Renal cortical epithelial cell (primary cell): Measurements from ENCODE around the gene CITED2. TPM values are rescaled to one million over a fixed set of nuclear protein-coding genes. Genes with fewer than 3 reads are reported as not detected.
"Not testable (repeated sequence)": the region's sequence is repeated elsewhere in the genome, so short reads cannot be mapped to it uniquely, and the experiment has no call there.

Source experiments
- DNase-seq: peaks from one replicate; pipeline ENCODE4 v3.0.0-alpha.2; 2011; ENCODE audit warnings: low read depth
- total RNA-seq: library from RNA; depleted of rRNA; stranded (reverse); fragments of >200 nt; gene quantifications from 2 replicates; pipeline ENCODE4 v1.2.3, GENCODE V29; 2014

CITED2 gene
- total RNA-seq, 1 donor from 2014 or later: 151 TPM

DNA sequence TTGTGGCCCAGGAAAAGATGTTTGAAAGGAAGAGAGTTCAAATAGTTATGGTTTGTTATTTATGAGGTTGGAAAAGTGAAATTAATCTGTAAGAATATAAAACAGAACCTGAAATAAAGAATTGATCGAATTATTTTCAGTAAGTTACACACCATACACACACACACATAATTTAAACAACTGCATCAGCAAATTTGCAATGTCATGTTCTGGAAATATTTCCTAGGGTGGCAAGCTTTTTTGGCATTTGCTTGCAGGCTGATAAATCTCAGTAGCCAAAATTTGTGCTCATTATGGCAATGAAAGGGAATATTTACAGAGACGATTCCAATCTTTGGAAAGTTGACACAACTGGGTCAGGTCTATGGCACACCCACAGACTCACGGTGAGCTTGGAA is 9.5 kb downstream of the CITED2 start:
- DNase-seq: no peak

DNA sequence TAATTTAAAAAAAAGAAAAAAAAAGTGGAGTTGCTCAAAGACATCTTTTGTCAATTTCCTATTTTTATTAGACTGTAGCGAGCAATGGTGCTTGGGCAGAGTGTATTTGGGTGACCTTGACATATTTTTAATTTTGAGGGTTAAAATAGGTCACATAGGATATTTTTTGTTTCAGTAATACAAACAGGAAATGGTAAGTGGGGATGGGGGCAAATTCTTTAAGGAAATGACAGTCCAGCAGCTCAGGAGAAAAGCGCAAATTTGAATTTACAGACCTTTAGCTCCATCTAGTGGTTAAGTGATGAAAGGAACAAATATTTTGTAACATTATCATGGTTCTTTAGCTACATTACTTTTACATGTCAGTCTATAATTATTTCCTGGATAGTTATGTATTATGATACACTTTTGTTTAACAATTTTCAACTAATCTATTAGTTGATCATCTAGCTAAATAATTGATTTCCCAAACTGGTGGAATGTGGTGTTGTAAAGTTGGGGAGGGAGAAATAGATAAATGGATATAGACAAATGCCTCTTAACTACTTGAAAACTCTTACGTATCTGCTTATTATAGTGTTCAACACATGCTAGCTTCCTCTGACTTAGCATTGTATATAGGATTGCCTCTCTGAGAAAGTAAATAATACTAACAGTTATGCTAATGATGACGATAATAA is 10.0 kb downstream of the CITED2 start:
- DNase-seq: peak; percentile 59

DNA sequence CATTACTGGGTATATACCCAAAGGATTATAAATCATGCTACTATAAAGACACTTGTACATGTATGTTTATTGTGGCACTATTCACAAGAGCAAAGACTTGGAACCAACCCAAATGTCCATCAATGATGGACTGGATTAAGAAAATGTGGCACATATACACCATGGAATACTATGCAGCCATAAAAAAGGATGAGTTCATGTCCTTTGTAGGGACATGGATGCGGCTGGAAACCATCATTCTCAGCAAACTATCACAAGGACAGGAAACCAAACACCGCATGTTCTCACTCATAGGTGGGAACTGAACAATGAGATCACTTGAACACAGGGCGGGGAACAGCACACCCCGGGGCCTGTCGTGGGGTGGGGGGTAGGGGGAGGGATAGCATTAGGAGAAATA is 10.7 kb downstream of the CITED2 start:
- not testable (repeated sequence) for DNase-seq

DNA sequence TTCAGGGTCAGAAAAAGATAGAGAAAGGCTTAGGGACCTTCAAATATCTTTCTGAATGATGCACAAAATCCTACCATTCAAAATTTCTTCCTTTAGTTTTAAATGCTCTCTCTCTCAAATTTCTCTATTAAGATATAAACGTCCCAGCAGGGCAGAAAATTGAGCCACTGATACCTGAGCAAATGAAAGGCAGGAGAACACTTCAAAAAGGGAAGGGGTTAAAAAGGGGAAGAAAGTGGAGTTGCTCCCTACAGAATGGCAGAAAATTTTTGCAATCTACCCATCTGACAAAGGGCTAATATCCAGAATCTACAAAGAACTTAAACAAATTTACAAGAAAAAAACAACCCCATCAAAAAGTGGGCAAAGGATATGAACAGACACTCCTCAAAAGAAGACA is 11.3 kb downstream of the CITED2 start:
- not testable (repeated sequence) for DNase-seq

DNA sequence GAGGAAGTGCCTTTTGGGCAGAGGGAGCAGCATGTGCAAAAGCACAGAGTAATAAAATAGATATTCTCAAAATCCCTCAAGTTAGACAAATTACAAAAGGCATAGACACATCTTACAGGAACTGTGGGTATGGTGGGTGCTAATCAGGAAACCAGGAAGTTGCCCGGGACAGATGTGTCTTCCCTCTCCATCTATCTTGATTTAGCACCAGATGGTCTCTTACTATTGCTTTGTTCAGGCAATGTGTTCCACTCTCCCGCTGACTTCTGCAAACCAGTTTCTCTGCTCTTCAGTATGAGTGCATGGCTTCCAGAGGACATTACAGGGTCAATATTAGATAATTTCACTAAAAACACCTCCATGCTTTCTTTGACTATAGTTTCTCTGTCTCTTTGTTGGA is 13.2 kb downstream of the CITED2 start:
- DNase-seq: no peak

DNA sequence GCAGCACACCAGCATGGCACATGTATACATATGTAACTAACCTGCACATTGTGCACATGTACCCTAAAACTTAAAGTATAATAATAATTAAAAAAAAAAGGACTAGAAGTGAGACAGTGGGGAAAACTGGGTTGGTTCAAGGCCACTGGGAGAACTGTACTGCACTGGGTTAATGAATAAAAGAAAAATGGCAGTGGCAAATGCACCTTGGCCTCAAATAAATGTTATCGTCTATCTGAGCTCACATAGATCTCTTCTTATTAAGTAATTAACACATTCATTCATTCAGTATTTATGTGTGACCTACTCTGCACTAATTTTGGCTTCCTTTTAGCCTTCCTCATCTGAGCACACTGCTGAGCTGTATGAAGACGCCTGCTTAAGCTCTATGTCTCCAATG is 17.5 kb downstream of the CITED2 start:
- no peak for DNase-seq

DNA sequence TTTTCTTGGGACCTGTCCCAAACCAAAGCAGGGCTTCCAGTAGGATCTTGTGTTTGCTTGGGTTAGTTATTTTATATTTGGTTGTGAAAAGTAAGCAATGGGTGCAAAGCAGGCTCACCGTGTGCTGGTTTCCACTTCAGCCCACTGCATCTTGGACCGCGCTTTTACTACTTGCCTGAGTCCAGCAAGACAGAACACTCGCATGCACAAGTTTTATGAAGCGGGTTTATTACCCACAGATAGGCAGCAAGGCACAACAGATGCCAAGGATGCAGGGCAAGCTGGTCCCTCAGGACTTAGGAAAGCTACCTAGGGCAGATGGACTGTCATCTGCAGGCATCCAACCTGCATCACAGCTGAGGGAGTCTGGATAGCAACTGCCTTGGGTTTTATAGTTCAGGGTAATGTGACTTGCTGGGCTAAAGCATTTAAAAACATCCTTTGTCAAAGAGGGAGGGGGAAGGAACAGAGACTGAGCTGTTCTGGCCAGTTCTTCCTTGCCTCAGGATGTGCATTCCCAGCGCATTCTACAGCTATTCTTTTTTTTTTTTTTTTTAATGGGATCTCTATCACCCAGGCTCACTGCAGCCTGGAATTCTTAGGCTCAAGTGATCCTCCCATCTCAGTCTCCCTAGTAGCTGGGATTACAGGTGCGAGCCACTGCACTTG is 18.5 kb downstream of the CITED2 start:
- no peak for DNase-seq

DNA sequence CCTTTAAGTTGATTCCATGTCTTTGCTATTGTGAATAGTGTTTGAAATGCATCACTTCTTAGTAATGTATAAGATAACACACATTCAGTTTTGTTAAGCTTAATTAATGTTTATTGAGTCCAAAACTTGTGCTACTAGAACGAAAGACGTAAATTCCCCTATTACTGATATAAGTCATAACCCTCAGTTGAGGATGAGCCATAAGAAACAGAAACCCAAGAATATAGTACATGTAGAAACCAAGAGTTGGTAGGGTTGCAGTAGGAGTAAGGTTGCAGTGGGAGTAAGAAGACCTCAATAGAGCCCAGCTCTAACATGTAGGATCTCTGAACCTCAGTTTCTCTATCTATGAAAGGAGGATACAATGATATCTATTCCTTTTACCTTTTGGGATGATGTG is 19.3 kb downstream of the CITED2 start:
- no peak for DNase-seq

DNA sequence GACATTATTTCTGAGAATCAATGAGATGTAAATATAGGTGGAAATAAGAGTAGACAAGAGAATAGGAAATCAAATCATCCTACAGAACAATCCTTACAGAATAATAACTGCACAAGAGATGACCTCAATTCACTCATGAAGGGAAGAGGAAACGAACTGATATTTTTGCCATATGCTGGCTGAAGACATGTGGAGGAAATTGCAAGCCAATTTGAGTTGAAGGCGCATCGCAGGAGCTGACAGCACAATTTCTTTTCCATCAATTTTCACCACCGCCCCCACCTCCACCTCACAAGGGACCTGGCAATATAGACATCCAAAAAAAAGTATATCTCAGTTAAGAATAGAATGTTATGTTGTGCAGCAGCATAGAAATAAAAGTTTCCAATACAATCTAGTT is 20.3 kb downstream of the CITED2 start:
- DNase-seq: no peak

DNA sequence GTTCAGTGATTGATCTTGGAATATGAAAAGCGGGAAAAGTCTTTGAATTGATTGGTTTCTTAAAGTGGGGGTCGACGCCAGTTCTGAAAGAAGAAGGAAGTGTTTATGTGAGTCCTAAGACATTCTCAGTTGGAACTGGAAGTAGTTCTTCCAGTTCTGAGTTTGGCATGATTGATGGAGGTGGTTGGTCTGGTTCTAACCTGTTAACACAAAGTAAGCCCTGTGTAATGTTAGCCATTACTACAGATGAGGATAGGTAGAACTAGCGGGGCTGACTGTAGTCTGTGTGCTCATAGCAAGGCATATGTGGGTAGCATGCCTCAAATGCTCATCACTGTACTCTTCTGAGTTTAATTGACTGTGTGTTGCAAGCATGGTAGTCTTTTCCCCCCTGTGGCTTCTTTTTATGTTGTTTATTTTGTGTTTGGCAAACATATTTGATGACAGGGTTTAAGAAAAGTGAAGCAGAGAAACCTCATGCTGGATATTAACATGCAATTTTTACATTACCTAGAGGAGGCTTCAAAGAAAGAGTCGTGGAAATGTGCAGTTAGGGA is 24.9 kb downstream of the CITED2 start:
- peak; percentile 27 for DNase-seq

DNA sequence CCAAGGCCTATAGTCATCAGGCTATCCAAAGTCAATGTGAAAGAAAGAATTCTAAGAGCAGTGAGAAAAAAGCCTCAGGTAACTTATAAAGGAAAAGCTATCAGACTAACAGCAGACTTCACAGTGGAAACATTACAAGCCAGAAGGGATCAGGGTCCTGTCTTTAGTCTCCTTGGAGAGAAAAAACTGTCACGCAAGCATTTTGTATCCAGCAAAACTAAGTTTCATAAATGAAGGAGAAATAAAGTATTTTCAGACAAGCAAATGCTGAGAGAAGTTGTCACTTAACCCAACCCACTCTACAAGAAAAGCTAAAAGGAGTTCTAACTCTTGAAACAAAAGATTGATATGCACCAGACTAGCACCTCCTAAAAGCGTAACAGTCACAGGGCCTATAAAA is 28.1 kb downstream of the CITED2 start:
- DNase-seq: no peak

DNA sequence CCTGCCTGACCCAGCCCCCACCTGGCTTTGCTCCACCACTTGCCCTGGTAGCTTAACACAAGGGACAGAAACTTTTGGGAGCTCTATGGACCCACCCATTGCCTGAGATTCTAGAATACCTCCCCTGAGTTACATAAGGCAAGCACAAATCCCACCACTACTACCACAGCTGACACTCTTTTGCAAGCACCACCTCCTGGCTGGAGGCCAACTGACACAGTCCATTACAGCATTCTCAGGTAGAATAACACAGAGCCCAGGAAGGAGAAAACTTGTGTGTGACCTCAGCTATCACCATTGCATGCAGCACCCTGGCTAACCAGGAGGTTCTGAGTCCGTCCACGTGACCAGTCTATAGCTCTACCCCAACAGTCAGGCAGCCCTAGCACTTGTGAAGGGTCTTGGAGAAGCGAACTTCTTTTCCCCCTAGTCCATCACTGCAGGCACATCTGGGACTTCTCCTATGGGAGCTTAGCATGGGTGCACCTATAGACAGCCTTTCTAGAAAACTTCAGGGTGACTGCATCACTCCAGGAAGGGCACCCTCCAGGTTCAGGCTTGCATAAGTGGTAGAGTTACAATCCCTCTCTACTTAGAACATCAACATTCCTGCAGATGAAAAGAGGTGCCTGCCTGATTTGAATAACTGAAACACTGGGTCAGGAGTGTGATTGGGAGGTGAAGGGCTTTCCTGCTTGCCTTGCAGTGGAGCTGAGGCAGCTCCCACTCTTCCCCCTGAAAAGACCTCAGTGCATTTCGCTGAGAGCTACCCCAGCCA is 30.1 kb downstream of the CITED2 start:
- peak; percentile 7 for DNase-seq

DNA sequence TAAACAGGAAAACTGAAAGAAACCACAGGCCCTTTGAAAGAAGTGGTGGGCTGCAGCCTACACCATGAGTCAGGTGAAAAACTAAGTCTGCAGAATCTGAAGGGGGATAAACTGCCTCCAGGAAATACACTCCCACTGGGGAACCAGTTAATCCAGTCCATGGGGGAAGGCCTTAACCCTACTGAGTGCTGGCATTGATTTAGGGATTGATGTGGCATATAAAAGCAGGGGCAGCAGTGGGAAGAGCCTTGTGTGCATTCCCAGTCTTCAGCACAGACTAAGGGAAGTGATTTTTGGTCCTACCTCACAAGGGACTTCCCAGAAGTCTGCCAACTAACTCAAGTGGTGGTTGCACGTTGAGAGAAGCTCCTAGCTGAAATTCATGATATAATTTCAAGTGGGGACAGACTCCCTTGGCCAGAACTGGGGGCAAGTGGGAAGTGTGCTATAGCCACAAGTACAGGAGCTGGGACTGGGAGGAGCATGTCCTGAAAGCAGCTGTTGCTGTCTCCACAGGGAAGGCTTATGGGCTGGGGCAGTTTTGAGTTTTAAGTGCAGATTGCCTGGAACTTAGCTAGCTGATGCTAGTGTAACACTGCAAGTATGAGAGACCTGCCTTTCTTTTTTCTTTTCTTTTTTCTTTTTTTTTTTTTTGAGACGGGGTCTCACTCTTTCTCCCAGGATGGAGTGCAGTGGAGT is 31.2 kb downstream of the CITED2 start:
- no peak for DNase-seq

DNA sequence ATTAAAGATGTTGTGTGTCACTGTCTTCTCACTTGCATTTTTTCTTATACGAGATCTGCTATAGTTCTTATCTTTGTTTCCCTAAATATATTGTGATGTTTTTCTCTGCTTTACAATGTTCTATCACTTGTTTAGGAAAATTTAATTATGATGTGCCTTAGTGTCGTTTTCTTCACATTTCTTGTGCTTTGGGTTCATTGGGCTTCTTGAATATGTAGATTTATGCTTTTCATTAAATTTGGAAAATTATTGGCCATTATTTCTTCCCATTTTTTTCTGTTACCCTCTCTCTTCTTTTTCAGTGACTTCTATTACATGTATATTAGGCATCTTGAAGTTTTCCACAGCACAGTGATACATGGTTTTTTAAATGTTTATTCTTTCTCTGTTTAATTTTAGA is 33.4 kb downstream of the CITED2 start:
- no peak for DNase-seq

DNA sequence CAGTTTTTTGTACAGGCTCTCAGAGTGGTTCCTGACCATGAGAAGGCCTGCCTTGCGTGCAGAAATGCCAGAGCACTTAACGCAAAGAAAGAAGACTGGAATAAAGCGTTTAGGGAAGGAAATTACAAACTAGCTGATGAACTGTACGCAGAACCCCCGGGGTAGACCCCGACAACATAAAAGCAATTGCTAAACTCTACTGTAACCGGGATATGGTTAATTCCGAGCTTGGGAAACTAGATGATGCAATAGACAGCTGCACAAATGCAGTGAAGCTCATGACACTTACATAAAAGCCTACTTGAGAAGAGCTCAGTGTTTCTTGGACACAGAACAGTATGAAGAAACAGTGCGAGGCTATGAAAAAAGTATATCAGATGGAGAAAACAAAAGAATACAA is 35.7 kb downstream of the CITED2 start:
- DNase-seq: no peak

DNA sequence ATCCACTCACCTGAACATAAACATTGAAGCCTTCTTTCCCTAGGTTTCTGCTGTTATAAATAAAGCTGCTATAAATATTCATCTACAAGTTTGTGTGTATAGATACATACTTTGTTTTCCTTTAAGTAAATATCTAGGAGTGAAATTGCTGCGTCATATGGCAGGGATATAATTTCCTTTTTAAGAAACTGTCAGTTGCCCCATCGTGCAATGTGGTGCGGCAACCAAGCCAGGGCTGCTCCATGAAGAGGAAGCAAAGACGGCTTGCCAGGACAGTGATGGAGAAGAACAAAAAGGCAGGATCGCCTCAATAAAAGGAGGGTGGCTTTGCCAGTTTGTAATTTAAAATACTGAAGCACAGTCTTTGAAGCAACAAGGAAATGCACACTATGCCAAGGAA is 36.6 kb downstream of the CITED2 start:
- DNase-seq: no peak

DNA sequence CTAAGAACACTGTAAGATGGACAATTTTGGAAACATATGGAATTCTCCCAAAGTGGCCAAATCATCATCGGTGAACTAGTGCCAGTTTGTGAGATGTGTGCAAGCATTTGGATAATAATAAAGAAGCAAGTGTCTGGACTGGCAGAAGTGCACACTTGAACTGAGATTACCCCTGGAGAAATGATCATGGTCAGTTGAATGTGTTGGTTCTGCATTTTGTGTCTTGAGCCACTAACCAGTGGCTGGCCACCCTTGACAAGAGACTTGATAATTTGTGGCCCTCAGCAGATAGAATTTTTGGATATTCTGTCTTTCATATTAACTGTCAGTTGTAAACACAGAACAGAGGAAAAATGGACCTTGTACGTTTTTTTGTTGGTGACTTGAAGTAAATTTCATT is 37.4 kb downstream of the CITED2 start:
- no peak for DNase-seq

DNA sequence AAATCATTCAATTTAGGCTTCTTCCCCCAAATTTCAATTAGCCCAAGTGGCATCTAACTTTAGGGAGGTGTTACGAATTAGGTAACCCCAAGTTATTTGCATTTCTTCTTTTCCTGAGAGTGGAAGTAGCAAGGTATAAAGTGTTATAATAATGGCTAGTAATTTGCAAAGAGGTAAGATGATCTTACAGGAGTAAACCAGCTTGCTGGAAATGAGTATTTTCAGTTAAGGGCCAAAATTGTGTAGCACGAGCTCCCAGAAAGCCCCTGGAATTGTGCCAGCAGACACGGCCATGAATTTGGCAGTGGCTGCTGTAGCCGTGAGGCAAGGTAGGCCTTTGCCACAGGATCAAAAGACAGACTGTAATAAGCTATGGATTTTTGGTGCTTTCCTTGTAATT is 38.0 kb downstream of the CITED2 start:
- DNase-seq: peak; percentile 32

DNA sequence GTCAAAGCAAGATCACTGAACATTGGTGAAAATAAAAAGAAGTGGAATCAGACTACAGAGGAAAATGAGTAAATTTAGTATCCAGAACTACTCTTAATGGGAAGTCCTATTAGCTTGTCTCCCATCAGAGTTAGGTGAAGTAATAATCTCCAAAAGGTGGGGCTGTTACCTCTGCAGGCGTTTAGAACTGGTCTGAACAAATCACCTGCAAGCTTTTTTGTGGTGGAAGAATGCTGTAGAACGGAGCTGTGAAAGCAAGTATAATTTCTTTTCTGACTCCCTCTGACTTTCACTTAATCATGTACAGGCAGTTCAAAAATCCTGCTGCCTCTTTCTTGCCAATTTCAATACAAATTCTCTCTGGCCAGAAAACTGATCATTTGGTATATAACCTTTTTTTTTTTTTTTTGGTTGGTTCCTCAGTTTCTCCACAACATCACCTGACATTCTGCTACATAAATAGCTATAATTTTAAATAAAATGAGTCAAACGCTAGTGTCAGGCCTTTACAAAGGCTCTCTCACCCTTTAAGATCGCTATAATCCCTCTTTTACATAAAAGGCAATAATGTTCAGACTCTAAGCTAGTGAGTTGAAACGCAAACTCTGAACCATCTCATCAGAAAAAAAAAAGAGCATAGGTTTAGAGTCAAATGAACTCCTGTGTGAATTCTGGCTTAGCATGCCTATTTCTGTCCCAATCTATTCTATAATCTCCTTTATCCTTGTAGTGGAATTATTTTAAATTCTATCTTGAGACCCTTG is 38.8 kb downstream of the CITED2 start:
- no peak for DNase-seq

DNA sequence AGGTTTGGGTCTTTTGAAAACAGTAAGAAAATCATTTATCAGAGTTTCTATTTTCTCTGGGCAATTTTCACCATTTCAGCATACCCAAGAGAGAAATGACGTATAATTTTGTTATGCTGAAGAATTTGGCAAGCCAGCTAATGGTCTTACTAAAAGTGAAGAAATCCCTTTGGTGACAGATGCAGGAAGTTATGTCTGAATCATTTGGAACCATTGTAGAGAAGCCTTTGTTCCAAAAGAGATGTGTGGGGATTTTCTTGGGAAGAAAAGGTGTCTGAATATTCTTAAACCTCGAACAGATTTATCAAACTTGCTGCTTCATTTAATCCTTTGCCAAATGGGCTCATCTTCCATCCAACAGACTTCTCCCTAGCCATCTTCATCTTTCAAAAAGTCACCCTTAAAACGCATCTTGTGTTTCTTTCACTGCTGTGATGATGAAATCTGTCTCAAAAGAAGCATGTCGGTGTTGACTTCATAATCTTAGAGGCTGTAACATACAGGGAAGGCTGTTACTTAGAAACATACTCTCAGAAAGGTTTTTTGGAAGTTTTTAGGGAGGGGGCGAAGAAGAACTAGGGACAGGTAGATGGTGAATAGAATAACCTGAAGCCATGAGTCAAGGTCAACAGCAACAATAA is 39.5 kb downstream of the CITED2 start:
- peak; percentile 82 for DNase-seq
